CD14-positive monocyte (primary cell): ENCODE measurements around the gene GABBR2. TPM values are rescaled to one million over a fixed set of nuclear protein-coding genes. Genes with fewer than 3 reads are reported as not detected.

Experiments
- DNase-seq, 3 donors: peaks; one replicate each; pipeline ENCODE4 v3.0.0-alpha.2; 2011 to 2022
- H2AFZ ChIP-seq: 2 replicates; pipeline ENCODE4 v1.6.0; 2012; ENCODE audit warnings: mild to moderate bottlenecking, low read depth, low read length, inconsistent platforms; ENCODE audit not compliant: insufficient read depth, poor library complexity, severe bottlenecking
- H3K27ac ChIP-seq, 2 donors: 1 replicate in 1 of 2; 2 replicates in 1 of 2; pipeline ENCODE4 v1.5.1; 2012 to 2013; ENCODE audit warnings: low read length in 2 of 2, control low read depth in 1 of 2, inconsistent platforms in 1 of 2, low read depth in 1 of 2, mild to moderate bottlenecking in 1 of 2
- H3K27me3 ChIP-seq, 2 donors: one replicate each; pipeline versions ENCODE4 v1.6.0 to v1.6.1; 2011 to 2013; ENCODE audit warnings: low read length in 2 of 2; ENCODE audit not compliant: control insufficient read depth in 2 of 2, insufficient read depth in 2 of 2
- H3K36me3 ChIP-seq, 2 donors: replicated peaks in 1 of 2; 1 replicate in 1 of 2; 2 replicates in 1 of 2; pipeline versions ENCODE4 v1.5.1 to v1.6.1; 2012 to 2013; ENCODE audit warnings: low read length in 2 of 2, control low read depth in 1 of 2, inconsistent platforms in 1 of 2, mild to moderate bottlenecking in 1 of 2; ENCODE audit not compliant: insufficient read depth in 2 of 2, control insufficient read depth in 1 of 2
- H3K4me1 ChIP-seq, 2 donors: 1 replicate in 1 of 2; 2 replicates in 1 of 2; pipeline versions ENCODE4 v1.5.1 to v1.6.1; 2012 to 2013; ENCODE audit warnings: low read length in 2 of 2, control low read depth in 1 of 2, inconsistent platforms in 1 of 2, mild to moderate bottlenecking in 1 of 2, moderate library complexity in 1 of 2; ENCODE audit not compliant: insufficient read depth in 2 of 2, control insufficient read depth in 1 of 2
- H3K4me2 ChIP-seq: replicated peaks from 2 replicates; pipeline ENCODE3; 2012; ENCODE audit warnings: low read length, moderate library complexity, mild to moderate bottlenecking; ENCODE audit not compliant: poor library complexity, severe bottlenecking; ENCODE audit errors: extremely low read depth
- H3K4me3 ChIP-seq, 3 experiments: fragments of 200-600 bp in 1 of 3; sonication (generic) in 1 of 3; replicated peaks in 1 of 3; 1 replicate in 2 of 3; 2 replicates in 1 of 3; pipeline ENCODE4 v1.5.1; 2011 to 2013; ENCODE audit warnings: low read length in 3 of 3, mild to moderate bottlenecking in 3 of 3, control low read depth in 2 of 3, low read depth in 2 of 3, inconsistent platforms in 1 of 3, moderate library complexity in 1 of 3
- H3K79me2 ChIP-seq: 2 replicates; pipeline ENCODE4 v1.6.0; 2012; ENCODE audit warnings: mild to moderate bottlenecking, control low read depth, inconsistent platforms, low read length, moderate library complexity; ENCODE audit not compliant: insufficient read depth
- H3K9ac ChIP-seq: 2 replicates; pipeline ENCODE4 v1.6.0; 2017; ENCODE audit warnings: low read length, mild to moderate bottlenecking; ENCODE audit not compliant: insufficient read depth, poor library complexity, severe bottlenecking
- H3K9me3 ChIP-seq, 2 donors: replicated peaks in 1 of 2; 1 replicate in 1 of 2; 2 replicates in 1 of 2; pipeline versions ENCODE4 v1.5.1 to v1.6.1; 2012 to 2013; ENCODE audit warnings: low read length in 2 of 2, control low read depth in 1 of 2; ENCODE audit not compliant: control insufficient read depth in 1 of 2, insufficient read depth in 1 of 2
- H4K20me1 ChIP-seq: 2 replicates; pipeline ENCODE4 v1.6.0; 2012; ENCODE audit warnings: mild to moderate bottlenecking, low read length, control low read depth, moderate library complexity; ENCODE audit not compliant: insufficient read depth
- H3K27ac Mint-ChIP-seq, 7 donors: one replicate each; pipeline ENCODE4 v1.8.0; 2020; ENCODE audit warnings: mild to moderate bottlenecking in 7 of 7, mixed read lengths in 7 of 7, moderate library complexity in 6 of 7, inconsistent platforms in 2 of 7
- H3K27me3 Mint-ChIP-seq, 3 donors: one replicate each; pipeline ENCODE4 v1.8.0; 2021 to 2022; ENCODE audit warnings: low read depth in 3 of 3, mild to moderate bottlenecking in 3 of 3, mixed read lengths in 3 of 3, moderate library complexity in 3 of 3, inconsistent platforms in 1 of 3
- H3K36me3 Mint-ChIP-seq, 2 donors: one replicate each; pipeline ENCODE4 v1.8.0; 2020; ENCODE audit warnings: mixed read lengths in 2 of 2, inconsistent platforms in 1 of 2, mild to moderate bottlenecking in 1 of 2
- H3K4me1 Mint-ChIP-seq: one replicate; pipeline ENCODE4 v1.8.0; 2020; ENCODE audit warnings: mild to moderate bottlenecking, mixed read lengths
- H3K4me3 Mint-ChIP-seq, 2 donors: one replicate each; pipeline ENCODE4 v1.8.0; 2020; ENCODE audit warnings: mild to moderate bottlenecking in 2 of 2, mixed read lengths in 2 of 2, moderate library complexity in 1 of 2
- H3K9me3 Mint-ChIP-seq, 7 donors: one replicate each; pipeline ENCODE4 v1.8.0; 2020 to 2022; ENCODE audit warnings: mixed read lengths in 7 of 7, mild to moderate bottlenecking in 6 of 7, moderate library complexity in 6 of 7, inconsistent platforms in 2 of 7
- WGBS: methylation state at CpG from one replicate; pipeline ENCODE4 v1.1.5; 2013; ENCODE audit warnings: missing lambda C conversion rate; ENCODE audit not compliant: insufficient coverage; 5-methylcytosine and 5-hydroxymethylcytosine counted together
- intact Hi-C, 2 donors: fragments of 100-400 bp; cut with micrococcal nuclease; formaldehyde crosslinking; loops; one replicate each; pipeline versions ENCODE4 v1.15.0 to v1.15.1; 2023
- polyA plus RNA-seq, 3 donors: library from polyadenylated mRNA; depleted of rRNA in 1 of 3; unstranded in 2 of 3; stranded (reverse) in 1 of 3; fragments of 300-500 nt in 2 of 3; fragments of >200 nt in 1 of 3; fragmentation: Illumina TruSeq in 2 of 3; gene quantifications; 1 replicate in 2 of 3; 2 replicates in 1 of 3; pipeline ENCODE4 v1.2.3, GENCODE V29; 2012 to 2021
- TF ChIP-seq, protein P1 (sequence below): fragments of 200-600 bp; IDR thresholded peaks from one replicate; pipeline ENCODE4 v1.8.0; 2022; ENCODE audit warnings: antibody characterized with exemption, mild to moderate bottlenecking

GABBR2 gene
- polyA plus RNA-seq, 3 donors = not detected

DNA sequence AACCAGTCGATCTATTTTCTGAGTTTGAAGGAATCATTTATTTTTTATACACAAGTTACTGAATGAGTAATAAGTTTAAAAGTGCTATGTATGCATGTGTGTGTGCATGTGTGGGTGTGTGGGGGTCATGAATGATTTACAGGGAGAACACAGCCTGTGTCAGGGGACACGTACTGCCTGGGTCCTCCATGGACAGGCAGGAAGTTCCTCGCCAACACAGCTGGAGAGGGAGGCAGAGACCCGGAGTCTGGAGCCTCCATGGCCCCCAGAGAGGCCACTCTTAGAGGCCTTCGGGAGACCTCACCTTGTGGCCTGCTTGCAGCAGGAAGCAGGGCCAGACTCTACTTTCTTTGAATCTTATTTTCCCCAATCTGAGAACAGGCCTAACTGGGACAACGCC is 144.7 kb downstream of the GABBR2 start:
- 85% methylated on average over 4 of the region's 6 CpGs for WGBS
- no peaks in the 10 kb centered on the region for H3K36me3 ChIP-seq
- H3K9me3 ChIP-seq = no peaks in the 10 kb centered on the region
- no peak overlapping the region for H3K27ac ChIP-seq
- peaks cover 0 to 3% of the 10 kb centered on the region in 2 donors for H3K27me3 ChIP-seq
- no peaks in the 10 kb centered on the region for H3K36me3 Mint-ChIP-seq
- no peaks in the 10 kb centered on the region for H3K4me1 ChIP-seq
- no peak overlapping the region for H3K4me3 ChIP-seq
- peaks cover 6 to 12% (median 6%) of the 10 kb centered on the region in 3 donors for H3K27me3 Mint-ChIP-seq
- H3K4me2 ChIP-seq = no peak overlapping the region
- no peaks in the 10 kb centered on the region for H4K20me1 ChIP-seq
- H3K4me1 Mint-ChIP-seq = peaks cover 2% of the 10 kb centered on the region
- no peak overlapping the region for H3K9ac ChIP-seq
- no peaks in the 10 kb centered on the region for H3K79me2 ChIP-seq
- intact Hi-C loops = no loop called here
- TF ChIP-seq, protein P1, sequence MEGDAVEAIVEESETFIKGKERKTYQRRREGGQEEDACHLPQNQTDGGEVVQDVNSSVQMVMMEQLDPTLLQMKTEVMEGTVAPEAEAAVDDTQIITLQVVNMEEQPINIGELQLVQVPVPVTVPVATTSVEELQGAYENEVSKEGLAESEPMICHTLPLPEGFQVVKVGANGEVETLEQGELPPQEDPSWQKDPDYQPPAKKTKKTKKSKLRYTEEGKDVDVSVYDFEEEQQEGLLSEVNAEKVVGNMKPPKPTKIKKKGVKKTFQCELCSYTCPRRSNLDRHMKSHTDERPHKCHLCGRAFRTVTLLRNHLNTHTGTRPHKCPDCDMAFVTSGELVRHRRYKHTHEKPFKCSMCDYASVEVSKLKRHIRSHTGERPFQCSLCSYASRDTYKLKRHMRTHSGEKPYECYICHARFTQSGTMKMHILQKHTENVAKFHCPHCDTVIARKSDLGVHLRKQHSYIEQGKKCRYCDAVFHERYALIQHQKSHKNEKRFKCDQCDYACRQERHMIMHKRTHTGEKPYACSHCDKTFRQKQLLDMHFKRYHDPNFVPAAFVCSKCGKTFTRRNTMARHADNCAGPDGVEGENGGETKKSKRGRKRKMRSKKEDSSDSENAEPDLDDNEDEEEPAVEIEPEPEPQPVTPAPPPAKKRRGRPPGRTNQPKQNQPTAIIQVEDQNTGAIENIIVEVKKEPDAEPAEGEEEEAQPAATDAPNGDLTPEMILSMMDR = no peak
- peak overlapping the region in 1 of 7 donors; percentile 61 for H3K27ac Mint-ChIP-seq
- H3K4me3 Mint-ChIP-seq = no peak overlapping the region
- no peak overlapping the region for H2AFZ ChIP-seq
- no peak for DNase-seq
- peaks cover 0 to 6% (median 0%) of the 10 kb centered on the region in 7 donors for H3K9me3 Mint-ChIP-seq

DNA sequence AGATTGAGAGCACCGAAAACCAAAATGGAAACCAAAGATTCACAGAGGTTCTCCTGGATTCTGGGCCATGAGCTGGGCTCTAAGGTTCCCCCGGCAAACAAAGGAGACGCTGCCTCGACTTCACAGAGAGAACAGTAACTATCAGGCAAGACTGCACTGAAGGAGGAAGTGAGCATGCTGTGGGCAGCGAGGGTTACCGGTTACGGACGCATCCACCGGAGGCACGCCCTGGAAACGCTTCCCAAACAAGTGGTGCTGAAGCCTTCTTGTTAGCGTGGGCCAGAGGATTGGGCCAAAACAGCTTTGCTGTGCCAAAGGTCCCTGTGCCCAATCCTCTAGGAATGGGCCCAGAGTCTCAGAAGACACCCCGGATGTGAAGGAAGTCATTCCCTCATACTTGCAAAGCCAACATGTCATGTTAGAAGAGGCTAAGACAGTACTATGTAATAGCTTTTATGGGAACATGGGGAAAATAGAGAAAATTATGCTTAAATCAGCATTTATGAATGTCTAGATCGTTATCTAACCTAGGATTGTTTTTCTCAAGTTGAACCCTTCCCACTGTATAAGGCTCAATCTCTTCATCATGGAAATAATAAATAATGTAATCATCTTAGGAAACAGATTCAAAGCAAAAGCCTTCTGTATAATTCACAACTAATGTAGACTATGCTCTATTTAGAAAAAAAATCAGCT is 145.4 kb downstream of the GABBR2 start:
- no peak overlapping the region for H3K4me2 ChIP-seq
- H3K27me3 ChIP-seq = no peaks in the 10 kb centered on the region
- TF ChIP-seq, protein P1 = no peak
- 42% methylated on average over 12 of the region's 14 CpGs for WGBS
- H3K36me3 ChIP-seq = no peaks in the 10 kb centered on the region
- intact Hi-C loops = no loop called here
- H3K9ac ChIP-seq = no peak overlapping the region
- H3K36me3 Mint-ChIP-seq = no peaks in the 10 kb centered on the region
- H3K4me1 Mint-ChIP-seq = peaks cover 2% of the 10 kb centered on the region
- H3K27me3 Mint-ChIP-seq = peaks cover 5 to 9% (median 8%) of the 10 kb centered on the region in 3 donors
- no peak for DNase-seq
- H3K4me3 ChIP-seq = no peak overlapping the region
- no peaks in the 10 kb centered on the region for H4K20me1 ChIP-seq
- peaks cover 0 to 6% (median 0%) of the 10 kb centered on the region in 7 donors for H3K9me3 Mint-ChIP-seq
- H3K9me3 ChIP-seq = no peaks in the 10 kb centered on the region
- H3K4me3 Mint-ChIP-seq = no peak overlapping the region
- no peak overlapping the region for H3K27ac Mint-ChIP-seq
- H3K27ac ChIP-seq = no peak overlapping the region
- no peak overlapping the region for H2AFZ ChIP-seq
- H3K79me2 ChIP-seq = no peaks in the 10 kb centered on the region
- H3K4me1 ChIP-seq = no peaks in the 10 kb centered on the region
